ENCODE measurements around the gene TRIML1. TPM values are rescaled to one million over a fixed set of nuclear protein-coding genes. Genes with fewer than 3 reads are reported as not detected.

TRIML1 gene
- total and polyA plus RNA-seq, 2 of the 8 experiments (the other 6 are each of a cell fraction or from before 2014, with no cell fraction given): not detected

GRCh38 chr4:188196134-188196735 is 57.0 kb downstream of the TRIML1 start:
- Histone ChIP-seq H3K27me3 (replicated peaks in 1 of 4; ENCODE audit: control insufficient read depth in 3 of 4, extremely low read depth in 1 of 4, insufficient read depth in 3 of 4, low read length in 3 of 4) (no peaks in the 10 kb centered on the region), H4K8ac (ENCODE audit: extremely low read depth, insufficient read depth, low read length) (no peak overlapping the region), H2BK15ac (ENCODE audit: low read length) (peak overlapping the region; percentile 61; the same call in 1 of the 2 replicates), H3K56ac (replicated peaks; ENCODE audit: insufficient read length, low read depth, low read length) (no peak overlapping the region), H2BK120ac (replicated peaks; ENCODE audit: low read depth, low read length) (no peak overlapping the region), H3K4me1 (replicated peaks in 1 of 4; ENCODE audit: control insufficient read depth in 3 of 4, insufficient read depth in 4 of 4, low read length in 3 of 4) (peaks cover 0 to 12% (median 1%) of the 10 kb centered on the region in 4 experiments; a peak in 2 of 7 replicates), H3K4ac (replicated peaks; ENCODE audit: insufficient read length, low read depth, low read length) (no peak overlapping the region), H3K36me3 (ENCODE audit: control insufficient read depth in 2 of 4, insufficient read depth in 4 of 4, low read length in 3 of 4) (no peaks in the 10 kb centered on the region), H2AFZ (ENCODE audit: low read length) (peak overlapping the region; percentile 85), H3K79me1 (ENCODE audit: low read depth, low read length) (no peaks in the 10 kb centered on the region), H3K79me2 (ENCODE audit: control insufficient read depth in 1 of 2, insufficient read depth in 2 of 2, low read length in 2 of 2) (no peaks in the 10 kb centered on the region), H3K14ac (ENCODE audit: insufficient read length) (no peak overlapping the region), H4K91ac (replicated peaks; ENCODE audit: insufficient read length, low read length) (peak overlapping the region; percentile 29), H3K23me2 (ENCODE audit: low read depth, low read length) (no peaks in the 10 kb centered on the region), H2BK12ac (ENCODE audit: low read depth, low read length) (no peak overlapping the region; the same call in 1 of the 2 replicates), H3K4me2 (ENCODE audit: insufficient read depth in 1 of 2, low read depth in 2 of 2, low read length in 2 of 2) (no peak overlapping the region; a peak in 1 of 4 replicates), H4K20me1 (replicated peaks in 1 of 2; ENCODE audit: control insufficient read depth in 1 of 2, insufficient read depth in 2 of 2, low read length in 2 of 2) (no peaks in the 10 kb centered on the region), H3K9ac (replicated peaks in 1 of 4; ENCODE audit: extremely low read depth in 1 of 4, low read depth in 3 of 4, low read length in 3 of 4) (no peak overlapping the region), H4K5ac (ENCODE audit: insufficient read length, low read depth, low read length) (no peak overlapping the region), H2BK20ac (ENCODE audit: low read length) (peak overlapping the region; percentile 66; the same call in 1 of the 2 replicates), H3K23ac (ENCODE audit: insufficient read length) (no peak overlapping the region), H3K18ac (ENCODE audit: extremely low read depth, low read length) (no peak overlapping the region; the same call in 1 of the 2 replicates), H2AK5ac (ENCODE audit: low read depth, low read length) (no peak overlapping the region), H2BK5ac (ENCODE audit: low read depth, low read length) (peak overlapping the region; percentile 77; the same call in 1 of the 2 replicates), H3K4me3 (ENCODE audit: extremely low read depth in 1 of 4, insufficient read depth in 2 of 4, low read depth in 3 of 4, low read length in 4 of 4) (no peak overlapping the region), H3K9me3 (ENCODE audit: insufficient read depth in 2 of 2, low read depth in 1 of 2, low read length in 1 of 2) (no peaks in the 10 kb centered on the region), H3K27ac (ENCODE audit: low read depth, low read length) (no peak overlapping the region)
- ChIA-PET POLR2A (ENCODE audit: partially characterized antibody) (interaction anchor here (1.1 kb wide), 1 partner anchor 21 kb away, joined by 3 read pairs; no protein-coding TSS in a partner anchor), CTCF (ENCODE audit: partially characterized antibody) (interaction anchor here (0.9 to 1.1 kb wide), 2 partner anchors 9 to 40 kb away, joined by 3 to 5 read pairs; no protein-coding TSS in a partner anchor)
- DNase-seq (ENCODE audit: low read depth in 1 of 2, low spot score in 2 of 2) (no peak), FAIRE-seq (no peak)
- WGBS, 2 experiments (ENCODE audit: extremely low coverage in 1 of 2, insufficient coverage in 1 of 2, insufficient read length in 1 of 2, insufficient replicate concordance in 2 of 2, low coverage in 1 of 2, low lambda C conversion rate in 2 of 2, missing lambda C conversion rate in 1 of 2): 72% methylated on average over 13 of the region's 13 CpGs; no CpG with 5 or more reads in 1 of the 2 experiments
- TF ChIP-seq SP1 (IDR thresholded peaks at IDR 0.05; ENCODE audit: low read depth, low read length) (peak; percentile 67; the same call in 1 of the 2 replicates), EP300 (IDR thresholded peaks at IDR 0.05; ENCODE audit: borderline replicate concordance in 1 of 2, low read depth in 2 of 2, low read length in 2 of 2) (no peak), HDAC6 (IDR thresholded peaks at IDR 0.05; ENCODE audit: low read depth, low read length) (no peak), MAX (IDR thresholded peaks at IDR 0.05) (peak; percentile 88), E2F6 (IDR thresholded peaks at IDR 0.05) (peak; percentile 89), SIRT6 (IDR thresholded peaks at IDR 0.05; ENCODE audit: low read length) (no peak), SUZ12 (IDR thresholded peaks at IDR 0.05; ENCODE audit: low read length) (no peak)

Data from H1 (cell line).